NB4 (cell line): ENCODE results near the gene RNF31.

ENCODE experiments used
- MYC ChIP-seq: IDR thresholded peaks from 2 replicates; pipeline ENCODE4 v1.6.1; 2011; ENCODE audit warnings: low read depth, low read length
- POLR2A ChIP-seq: IDR thresholded peaks from 2 replicates; pipeline ENCODE4 v1.6.1; 2011; ENCODE audit warnings: mild to moderate bottlenecking; ENCODE audit not compliant: insufficient read length; ENCODE audit errors: extremely low read depth
- TF ChIP-seq, protein P1 (sequence below): IDR thresholded peaks from one replicate; pipeline ENCODE4 v1.5.1; 2012; ENCODE audit warnings: low read depth, low read length

DNA sequence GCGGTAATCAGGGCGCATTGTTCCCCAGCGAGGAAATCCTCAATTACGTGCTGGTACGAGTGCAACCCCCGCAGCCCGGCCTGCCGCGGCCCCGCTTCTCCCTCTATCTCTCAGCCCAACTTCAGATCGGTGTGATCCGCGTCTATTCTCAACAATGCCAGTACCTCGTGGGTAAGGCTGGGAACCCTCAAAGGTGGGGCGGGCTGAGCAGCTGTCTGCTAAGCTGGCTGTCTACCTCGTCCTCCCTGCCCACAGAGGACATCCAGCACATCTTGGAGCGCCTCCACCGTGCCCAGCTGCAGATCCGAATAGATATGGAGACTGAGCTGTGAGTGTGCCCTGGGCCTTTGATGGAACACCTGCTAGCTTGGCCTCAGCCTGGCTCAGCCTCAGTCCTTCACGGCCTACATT, 25.6 kb downstream of the RNF31 start:
- no peak for TF ChIP-seq POLR2A
- TF ChIP-seq, protein P1, sequence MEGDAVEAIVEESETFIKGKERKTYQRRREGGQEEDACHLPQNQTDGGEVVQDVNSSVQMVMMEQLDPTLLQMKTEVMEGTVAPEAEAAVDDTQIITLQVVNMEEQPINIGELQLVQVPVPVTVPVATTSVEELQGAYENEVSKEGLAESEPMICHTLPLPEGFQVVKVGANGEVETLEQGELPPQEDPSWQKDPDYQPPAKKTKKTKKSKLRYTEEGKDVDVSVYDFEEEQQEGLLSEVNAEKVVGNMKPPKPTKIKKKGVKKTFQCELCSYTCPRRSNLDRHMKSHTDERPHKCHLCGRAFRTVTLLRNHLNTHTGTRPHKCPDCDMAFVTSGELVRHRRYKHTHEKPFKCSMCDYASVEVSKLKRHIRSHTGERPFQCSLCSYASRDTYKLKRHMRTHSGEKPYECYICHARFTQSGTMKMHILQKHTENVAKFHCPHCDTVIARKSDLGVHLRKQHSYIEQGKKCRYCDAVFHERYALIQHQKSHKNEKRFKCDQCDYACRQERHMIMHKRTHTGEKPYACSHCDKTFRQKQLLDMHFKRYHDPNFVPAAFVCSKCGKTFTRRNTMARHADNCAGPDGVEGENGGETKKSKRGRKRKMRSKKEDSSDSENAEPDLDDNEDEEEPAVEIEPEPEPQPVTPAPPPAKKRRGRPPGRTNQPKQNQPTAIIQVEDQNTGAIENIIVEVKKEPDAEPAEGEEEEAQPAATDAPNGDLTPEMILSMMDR = no peak
- no peak for TF ChIP-seq MYC
